Measurements from ENCODE around the gene RNF217. TPM values are rescaled to one million over a fixed set of nuclear protein-coding genes. Genes with fewer than 3 reads are reported as not detected.

The RNF217 gene
- total RNA-seq, 4 donors from 2014 or later = 26.2 to 32.2 (median 28.8) TPM

GRCh38 chr6:124943658-124944057, 18.6 kb upstream of the RNF217 start:
- no peaks in the 10 kb centered on the region for H3K9me3 ChIP-seq
- H3K27me3 ChIP-seq = no peaks in the 10 kb centered on the region
- no peak overlapping the region for H3K4me3 ChIP-seq
- no peak for ATAC-seq
- H3K36me3 ChIP-seq = no peaks in the 10 kb centered on the region
- H3K27ac ChIP-seq = no peak overlapping the region
- H3K4me1 ChIP-seq = no peaks in the 10 kb centered on the region
- WGBS, 2 donors (ENCODE audit: low coverage in 1 of 2) = 71 to 83% methylated on average over 1 of the region's 1 CpG
- TF ChIP-seq POLR2A (IDR thresholded peaks at IDR 0.05) = no peak
- no peak for TF ChIP-seq EP300 (IDR thresholded peaks at IDR 0.05)
- no peak for TF ChIP-seq CTCF (IDR thresholded peaks at IDR 0.05)

DNA sequence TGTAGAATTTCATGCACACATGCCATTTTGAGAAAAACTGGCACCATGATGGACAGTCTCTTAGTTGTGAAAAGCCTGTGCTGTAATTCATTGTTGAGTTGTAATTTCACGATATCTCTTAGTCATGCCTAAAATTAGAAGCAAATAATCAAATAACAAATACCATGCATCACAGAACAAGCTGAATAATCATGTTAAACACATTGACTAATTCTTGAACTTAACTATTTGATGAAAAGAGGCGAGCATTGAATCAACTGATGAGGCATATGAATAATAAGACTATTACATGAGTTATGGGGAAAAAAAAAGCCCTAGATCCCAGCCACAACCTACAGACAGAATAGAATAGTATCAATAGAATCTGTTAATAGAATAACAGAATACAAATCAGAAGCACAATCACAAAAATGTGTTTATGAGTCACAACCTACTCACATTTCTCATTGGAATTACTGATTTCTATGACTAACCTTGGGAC, 14.2 kb upstream of the RNF217 start:
- no peaks in the 10 kb centered on the region for H3K27me3 ChIP-seq
- H3K4me3 ChIP-seq = no peak overlapping the region
- H3K27ac ChIP-seq = no peak overlapping the region
- no peak for ATAC-seq
- H3K4me1 ChIP-seq = no peaks in the 10 kb centered on the region
- no peaks in the 10 kb centered on the region for H3K9me3 ChIP-seq
- H3K36me3 ChIP-seq = no peaks in the 10 kb centered on the region
- no peak for TF ChIP-seq POLR2A (IDR thresholded peaks at IDR 0.05)
- TF ChIP-seq EP300 (IDR thresholded peaks at IDR 0.05) = no peak
- TF ChIP-seq POLR2AphosphoS5 (IDR thresholded peaks at IDR 0.05) = no peak
- no peak for TF ChIP-seq CTCF (IDR thresholded peaks at IDR 0.05)
- WGBS, 2 donors (ENCODE audit: low coverage in 1 of 2) = 67 to 92% methylated on average over 2 of the region's 2 CpGs

- H3K4me1 ChIP-seq = no peaks in the 10 kb centered on the region
- no peak for ATAC-seq
- no peaks in the 10 kb centered on the region for H3K36me3 ChIP-seq
- H3K27me3 ChIP-seq = no peaks in the 10 kb centered on the region
- WGBS, 2 donors (ENCODE audit: low coverage in 1 of 2) = 76 to 85% methylated on average over 2 to 3 of the region's 3 CpGs
- no peak overlapping the region for H3K4me3 ChIP-seq
- H3K27ac ChIP-seq = no peak overlapping the region
- no peaks in the 10 kb centered on the region for H3K9me3 ChIP-seq
- TF ChIP-seq POLR2A (IDR thresholded peaks at IDR 0.05) (no peak), CTCF (IDR thresholded peaks at IDR 0.05) (no peak), EP300 (IDR thresholded peaks at IDR 0.05) (no peak), POLR2AphosphoS5 (IDR thresholded peaks at IDR 0.05) (no peak)
These were observed 12.5 kb upstream of the RNF217 start for GRCh38 chr6:124949706-124950105.

GRCh38 chr6:124953808-124954207, 8.4 kb upstream of the RNF217 start:
- TF ChIP-seq POLR2AphosphoS5 (IDR thresholded peaks at IDR 0.05) (no peak), EP300 (IDR thresholded peaks at IDR 0.05) (no peak), POLR2A (IDR thresholded peaks at IDR 0.05) (no peak), CTCF (IDR thresholded peaks at IDR 0.05) (no peak)
- Histone ChIP-seq H3K4me1 (no peaks in the 10 kb centered on the region), H3K27me3 (no peaks in the 10 kb centered on the region), H3K4me3 (no peak overlapping the region), H3K9me3 (no peaks in the 10 kb centered on the region), H3K36me3 (no peaks in the 10 kb centered on the region), H3K27ac (no peak overlapping the region)
- WGBS, 2 donors (ENCODE audit: low coverage in 1 of 2) = 100% methylated on average over 1 of the region's 1 CpG
- no peak for ATAC-seq

DNA sequence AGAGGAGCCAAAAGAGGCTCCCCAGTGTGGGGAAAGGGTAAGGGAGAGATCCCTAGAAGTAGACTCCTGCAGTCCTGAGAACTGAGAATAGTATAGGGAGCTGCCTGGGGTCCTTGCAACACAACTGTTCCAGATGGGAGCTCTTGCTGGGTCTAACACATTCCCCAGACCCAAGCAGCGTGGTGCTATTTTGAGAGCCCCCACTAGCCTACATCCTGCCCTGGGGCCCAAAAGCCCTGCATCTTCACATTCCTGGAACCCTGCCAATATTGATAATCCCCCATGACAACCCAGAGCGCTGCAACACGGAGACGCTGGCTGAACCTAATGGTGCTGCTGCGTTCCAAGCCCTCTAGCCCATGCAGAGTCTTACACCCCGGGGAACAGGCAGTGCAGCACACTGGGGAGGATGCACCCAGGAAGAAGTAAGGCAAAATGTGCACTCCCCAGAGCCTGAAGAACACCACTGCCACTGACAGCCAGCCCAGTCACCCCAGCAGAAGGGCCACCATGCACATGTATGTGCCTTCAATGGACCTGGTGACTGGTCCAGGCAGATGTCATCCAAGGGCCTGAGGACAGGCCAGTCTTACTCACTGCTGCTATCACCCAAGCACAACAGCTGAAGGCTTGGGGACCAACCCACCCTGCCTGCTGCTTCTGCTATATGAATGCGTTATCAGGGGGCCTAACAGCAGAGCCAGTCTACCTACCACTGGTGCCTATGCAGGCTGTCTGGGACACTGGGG, 7.0 kb upstream of the RNF217 start:
- no peak for ATAC-seq
- WGBS, 2 donors (ENCODE audit: low coverage in 1 of 2) = 44 to 100% methylated on average over 1 of the region's 7 CpGs
- no peak overlapping the region for H3K27ac ChIP-seq
- H3K9me3 ChIP-seq = no peaks in the 10 kb centered on the region
- H3K36me3 ChIP-seq = no peaks in the 10 kb centered on the region
- no peak for TF ChIP-seq EP300 (IDR thresholded peaks at IDR 0.05)
- no peak for TF ChIP-seq CTCF (IDR thresholded peaks at IDR 0.05)
- TF ChIP-seq POLR2AphosphoS5 (IDR thresholded peaks at IDR 0.05) = no peak
- no peak overlapping the region for H3K4me3 ChIP-seq
- H3K27me3 ChIP-seq = no peaks in the 10 kb centered on the region
- H3K4me1 ChIP-seq = peaks cover 0 to under 1% (median 0%) of the 10 kb centered on the region in 3 donors
